K562 (cell line): ENCODE data around the gene CRIM1. TPM values are rescaled to one million over a fixed set of nuclear protein-coding genes. Genes with fewer than 3 reads are reported as not detected.

ENCODE experiments used
- ATAC-seq: fragments of 200-7000 bp; cut with Tn5 transposase; 3 replicates; pipeline ENCODE4 v1.9.1; 2020; ENCODE audit warnings: moderate library complexity
- BruUV-seq: library from RNA; stranded (reverse); fragments of 400-500 nt; replicated peaks from 2 replicates; lab custom pipeline; 2021; lab: Mats Ljungman, UMichigan
- CTCF ChIA-PET: fragments of 300-600 bp; formaldehyde crosslinking; extraction: SDS; loops from one replicate; lab custom pipeline; 2021; ENCODE audit warnings: low intra/inter-chr PET ratio; lab: Yijun Ruan, JAX
- POLR2A ChIA-PET: fragments of 300-600, 350-650 bp; sonication (Branson Sonifier 250); formaldehyde crosslinking; extraction: SDS; loops from one replicate; lab custom pipeline; 2021; ENCODE audit warnings: antibody characterized with exemption, inconsistent platforms; lab: Yijun Ruan, JAX
- DNase-seq, 4 experiments: peaks; one replicate each; pipeline versions ENCODE4 v3.0.0 to v3.0.0-alpha.2; 2011 to 2018; ENCODE audit warnings: low spot score in 3 of 4, mixed read lengths in 3 of 4; ENCODE audit errors: extremely low read depth in 1 of 4
- FAIRE-seq: peaks from 2 replicates; lab custom pipeline; 2011; peaks lifted over from hg19 to GRCh38; lab: Jason Lieb, UNC
- H2AFZ ChIP-seq: 2 replicates; pipeline ENCODE4 v1.6.0; 2011; ENCODE audit warnings: low read depth, low read length, control low read depth, inconsistent platforms
- H3K27ac ChIP-seq: fragments of 200-600 bp; 3 replicates; pipeline ENCODE4 v1.8.0; 2011; ENCODE audit warnings: low read depth, mild to moderate bottlenecking, control low read depth, inconsistent platforms, low read length, moderate library complexity, mixed read lengths; ENCODE audit errors: extremely low read depth
- H3K27me3 ChIP-seq, 2 experiments: fragments of 300-600 bp in 1 of 2; 2 replicates in 1 of 2; 3 replicates in 1 of 2; pipeline versions ENCODE4 v1.6.0 to v1.8.0; 2011; ENCODE audit warnings: inconsistent platforms in 2 of 2, low read length in 2 of 2, mild to moderate bottlenecking in 1 of 2, mixed read lengths in 1 of 2, moderate library complexity in 1 of 2; ENCODE audit not compliant: control insufficient read depth in 2 of 2, insufficient read depth in 2 of 2
- H3K36me3 ChIP-seq: fragments of 300-600 bp; 3 replicates; pipeline ENCODE4 v1.8.0; 2011; ENCODE audit warnings: mild to moderate bottlenecking, low read length, inconsistent platforms; ENCODE audit not compliant: control insufficient read depth, insufficient read depth
- H3K4me1 ChIP-seq, 2 experiments: fragments of 200-600 bp in 1 of 2; replicated peaks in 1 of 2; 2 replicates in 1 of 2; 3 replicates in 1 of 2; pipeline versions ENCODE4 v1.5.1 to v1.8.0; 2011; ENCODE audit warnings: inconsistent platforms in 2 of 2, low read length in 2 of 2, mild to moderate bottlenecking in 1 of 2, mixed read lengths in 1 of 2, moderate library complexity in 1 of 2; ENCODE audit not compliant: control insufficient read depth in 2 of 2, insufficient read depth in 2 of 2
- H3K4me2 ChIP-seq: 2 replicates; pipeline ENCODE4 v1.6.1; 2011; ENCODE audit warnings: low read length, control low read depth, inconsistent platforms, mixed read lengths; ENCODE audit not compliant: insufficient read depth
- H3K4me3 ChIP-seq: fragments of 200-600 bp; sonication (generic), shearing (Covaris generic); 2 replicates; pipeline ENCODE4 v1.5.1; 2016; ENCODE audit warnings: control low read depth, inconsistent platforms
- H3K79me2 ChIP-seq: fragments of 200-600 bp; 3 replicates; pipeline ENCODE4 v1.8.0; 2011; ENCODE audit warnings: low read length, inconsistent platforms; ENCODE audit not compliant: control insufficient read depth, insufficient read depth
- H3K9ac ChIP-seq, 2 experiments: 2 replicates each; pipeline versions ENCODE4 v1.6.0 to v1.6.1; 2011; ENCODE audit warnings: low read depth in 2 of 2, low read length in 2 of 2, control low read depth in 1 of 2, inconsistent platforms in 1 of 2, mild to moderate bottlenecking in 1 of 2, mixed read lengths in 1 of 2; ENCODE audit not compliant: insufficient read depth in 1 of 2
- H3K9me1 ChIP-seq: one replicate; pipeline ENCODE4 v1.6.0; 2011; ENCODE audit warnings: inconsistent platforms, mild to moderate bottlenecking, low read length, moderate library complexity; ENCODE audit not compliant: control insufficient read depth, insufficient read depth
- H3K9me3 ChIP-seq: replicated peaks from 2 replicates; pipeline ENCODE4 v1.5.1; 2011; ENCODE audit warnings: low read depth, low read length, inconsistent platforms; ENCODE audit not compliant: control insufficient read depth, insufficient read depth
- H4K20me1 ChIP-seq: replicated peaks from 2 replicates; pipeline ENCODE4 v1.6.1; 2011; ENCODE audit warnings: low read length, inconsistent platforms, mixed read lengths; ENCODE audit not compliant: control insufficient read depth, insufficient read depth
- CREB1 ChIP-seq, 2 experiments: sonication (generic) in 1 of 2; formaldehyde crosslinking in 1 of 2; IDR thresholded peaks; 2 replicates each; pipeline versions ENCODE4 v1.6.1 to v1.8.0; 2012 to 2022; ENCODE audit warnings: inconsistent platforms in 1 of 2, mild to moderate bottlenecking in 1 of 2, missing genetic modification reagents in 1 of 2, moderate library complexity in 1 of 2
- ELF2 ChIP-seq: fragments of 250-450 bp; sonication (Bioruptor Pico); IDR thresholded peaks from 2 replicates; pipeline ENCODE4 v1.5.0; 2021; ENCODE audit warnings: mild to moderate bottlenecking
- ESRRA ChIP-seq: fragments of 450-650 bp; IDR thresholded peaks from 2 replicates; pipeline ENCODE4 v1.6.1; 2014; ENCODE audit warnings: low read depth, mild to moderate bottlenecking, moderate library complexity, borderline replicate concordance
- FIP1L1 ChIP-seq: fragments of 200-400 bp; formaldehyde crosslinking; IDR thresholded peaks from 2 replicates; pipeline ENCODE4 v1.6.1; 2018; ENCODE audit warnings: mild to moderate bottlenecking, low read depth, low read length; ENCODE audit not compliant: poor library complexity, severe bottlenecking
- SRSF9 ChIP-seq: fragments of 200-400 bp; formaldehyde crosslinking; IDR thresholded peaks from 2 replicates; pipeline ENCODE4 v1.6.1; 2017; ENCODE audit warnings: low read depth, low read length, borderline replicate concordance
- ZNF274 ChIP-seq: IDR thresholded peaks from 2 replicates; pipeline ENCODE4 v1.6.1; 2011; ENCODE audit warnings: low read depth, mild to moderate bottlenecking, low read length, moderate library complexity, borderline replicate concordance
- in situ Hi-C: fragments of 300-500 bp; cut with MboI; formaldehyde crosslinking; loops from 4 replicates; pipeline ENCODE4 v1.15.0; 2018; ENCODE audit warnings: inconsistent platforms, mixed read lengths
- intact Hi-C: fragments of 100-400 bp; cut with micrococcal nuclease; formaldehyde crosslinking; loops from 2 replicates; pipeline ENCODE4 v1.14.2; 2022
- polyA plus RNA-seq, 8 experiments: library from polyadenylated mRNA; depleted of rRNA in 4 of 8; stranded (reverse) in 5 of 8; unstranded in 3 of 8; fragments of >200 nt; fragmentation: Nextera tagmentation in 2 of 8; fragmentation: Illumina TruSeq in 1 of 8; extraction: Ambion mirVana in 2 of 8; extraction: Trizol in 1 of 8; gene quantifications; 2 replicates each; pipeline versions ENCODE4 v1.2.1 to v1.2.3, GENCODE V29; 2011 to 2014; ENCODE audit warnings: inconsistent platforms in 1 of 8, missing spikeins in 1 of 8
- total RNA-seq, 7 experiments: library from RNA; depleted of rRNA in 6 of 7; stranded (reverse); fragments of >200 nt in 6 of 7; fragmentation: Illumina TruSeq in 2 of 7; extraction: Trizol in 2 of 7; gene quantifications; 2 replicates each; pipeline versions ENCODE4 v1.2.1 to v1.2.3, GENCODE V29; 2011 to 2021; ENCODE audit warnings: low replicate concordance in 1 of 7
- TF ChIP-seq, protein P1 (sequence below): fragments of 200-600 bp; sonication (generic); IDR thresholded peaks from one replicate; pipeline ENCODE4 v1.6.1; 2012; ENCODE audit warnings: mild to moderate bottlenecking, low read depth, low read length, inconsistent platforms
- TF ChIP-seq, protein P2 (sequence below): fragments of 250-450 bp; sonication (Bioruptor Pico); IDR thresholded peaks from 2 replicates; pipeline ENCODE4 v1.5.0; 2020; ENCODE audit warnings: mild to moderate bottlenecking, borderline replicate concordance

The CRIM1 gene
- total and polyA plus RNA-seq, 9 of the 15 experiments (the other 6 are each of a cell fraction or from before 2014, with no cell fraction given): 0.01 to 0.36 (median 0.06) TPM; not detected in 1

DNA sequence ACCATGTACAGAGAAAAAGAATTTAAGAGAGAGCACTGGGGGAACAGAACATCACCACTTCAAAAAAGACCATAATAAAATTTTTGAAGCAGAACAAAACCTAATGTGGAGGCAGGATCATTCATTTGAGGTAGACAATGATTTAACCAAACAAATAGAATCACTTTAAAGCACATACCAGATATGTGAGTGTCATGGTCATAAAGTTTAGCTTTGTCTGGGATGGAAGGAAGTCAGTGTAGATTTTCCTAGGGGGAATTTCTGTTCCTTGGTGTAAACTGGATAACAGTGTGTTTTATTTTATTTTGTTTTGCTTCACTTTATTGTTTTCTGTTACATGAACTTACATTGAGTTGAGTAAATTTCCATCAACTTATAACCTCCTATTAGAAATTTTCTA is 120.8 kb downstream of the CRIM1 start:
- peaks cover 3 to 10% of the 10 kb centered on the region in 2 experiments; a peak in 3 of 5 replicates for H3K4me1 ChIP-seq
- in situ Hi-C loops: no loop called here
- no peak overlapping the region for H3K27ac ChIP-seq
- H3K4me2 ChIP-seq: no peak overlapping the region
- ATAC-seq (no peak), FAIRE-seq (peak; percentile 11), DNase-seq (no peak)
- POLR2A ChIA-PET: no interaction called here
- CTCF ChIA-PET: no interaction called here
- H3K9ac ChIP-seq: no peak overlapping the region
- intact Hi-C loops: no loop called here
- H3K27me3 ChIP-seq: no peaks in the 10 kb centered on the region
- BruUV-seq: no TSS peak
- H3K36me3 ChIP-seq: no peaks in the 10 kb centered on the region
- H3K9me3 ChIP-seq: peaks cover 3% of the 10 kb centered on the region; the same call in 1 of the 2 replicates
- no peaks in the 10 kb centered on the region for H3K9me1 ChIP-seq
- no peaks in the 10 kb centered on the region for H3K79me2 ChIP-seq
- no peaks in the 10 kb centered on the region for H4K20me1 ChIP-seq
- no peak overlapping the region for H3K4me3 ChIP-seq
- H2AFZ ChIP-seq: no peak overlapping the region
- TF ChIP-seq, protein P1, sequence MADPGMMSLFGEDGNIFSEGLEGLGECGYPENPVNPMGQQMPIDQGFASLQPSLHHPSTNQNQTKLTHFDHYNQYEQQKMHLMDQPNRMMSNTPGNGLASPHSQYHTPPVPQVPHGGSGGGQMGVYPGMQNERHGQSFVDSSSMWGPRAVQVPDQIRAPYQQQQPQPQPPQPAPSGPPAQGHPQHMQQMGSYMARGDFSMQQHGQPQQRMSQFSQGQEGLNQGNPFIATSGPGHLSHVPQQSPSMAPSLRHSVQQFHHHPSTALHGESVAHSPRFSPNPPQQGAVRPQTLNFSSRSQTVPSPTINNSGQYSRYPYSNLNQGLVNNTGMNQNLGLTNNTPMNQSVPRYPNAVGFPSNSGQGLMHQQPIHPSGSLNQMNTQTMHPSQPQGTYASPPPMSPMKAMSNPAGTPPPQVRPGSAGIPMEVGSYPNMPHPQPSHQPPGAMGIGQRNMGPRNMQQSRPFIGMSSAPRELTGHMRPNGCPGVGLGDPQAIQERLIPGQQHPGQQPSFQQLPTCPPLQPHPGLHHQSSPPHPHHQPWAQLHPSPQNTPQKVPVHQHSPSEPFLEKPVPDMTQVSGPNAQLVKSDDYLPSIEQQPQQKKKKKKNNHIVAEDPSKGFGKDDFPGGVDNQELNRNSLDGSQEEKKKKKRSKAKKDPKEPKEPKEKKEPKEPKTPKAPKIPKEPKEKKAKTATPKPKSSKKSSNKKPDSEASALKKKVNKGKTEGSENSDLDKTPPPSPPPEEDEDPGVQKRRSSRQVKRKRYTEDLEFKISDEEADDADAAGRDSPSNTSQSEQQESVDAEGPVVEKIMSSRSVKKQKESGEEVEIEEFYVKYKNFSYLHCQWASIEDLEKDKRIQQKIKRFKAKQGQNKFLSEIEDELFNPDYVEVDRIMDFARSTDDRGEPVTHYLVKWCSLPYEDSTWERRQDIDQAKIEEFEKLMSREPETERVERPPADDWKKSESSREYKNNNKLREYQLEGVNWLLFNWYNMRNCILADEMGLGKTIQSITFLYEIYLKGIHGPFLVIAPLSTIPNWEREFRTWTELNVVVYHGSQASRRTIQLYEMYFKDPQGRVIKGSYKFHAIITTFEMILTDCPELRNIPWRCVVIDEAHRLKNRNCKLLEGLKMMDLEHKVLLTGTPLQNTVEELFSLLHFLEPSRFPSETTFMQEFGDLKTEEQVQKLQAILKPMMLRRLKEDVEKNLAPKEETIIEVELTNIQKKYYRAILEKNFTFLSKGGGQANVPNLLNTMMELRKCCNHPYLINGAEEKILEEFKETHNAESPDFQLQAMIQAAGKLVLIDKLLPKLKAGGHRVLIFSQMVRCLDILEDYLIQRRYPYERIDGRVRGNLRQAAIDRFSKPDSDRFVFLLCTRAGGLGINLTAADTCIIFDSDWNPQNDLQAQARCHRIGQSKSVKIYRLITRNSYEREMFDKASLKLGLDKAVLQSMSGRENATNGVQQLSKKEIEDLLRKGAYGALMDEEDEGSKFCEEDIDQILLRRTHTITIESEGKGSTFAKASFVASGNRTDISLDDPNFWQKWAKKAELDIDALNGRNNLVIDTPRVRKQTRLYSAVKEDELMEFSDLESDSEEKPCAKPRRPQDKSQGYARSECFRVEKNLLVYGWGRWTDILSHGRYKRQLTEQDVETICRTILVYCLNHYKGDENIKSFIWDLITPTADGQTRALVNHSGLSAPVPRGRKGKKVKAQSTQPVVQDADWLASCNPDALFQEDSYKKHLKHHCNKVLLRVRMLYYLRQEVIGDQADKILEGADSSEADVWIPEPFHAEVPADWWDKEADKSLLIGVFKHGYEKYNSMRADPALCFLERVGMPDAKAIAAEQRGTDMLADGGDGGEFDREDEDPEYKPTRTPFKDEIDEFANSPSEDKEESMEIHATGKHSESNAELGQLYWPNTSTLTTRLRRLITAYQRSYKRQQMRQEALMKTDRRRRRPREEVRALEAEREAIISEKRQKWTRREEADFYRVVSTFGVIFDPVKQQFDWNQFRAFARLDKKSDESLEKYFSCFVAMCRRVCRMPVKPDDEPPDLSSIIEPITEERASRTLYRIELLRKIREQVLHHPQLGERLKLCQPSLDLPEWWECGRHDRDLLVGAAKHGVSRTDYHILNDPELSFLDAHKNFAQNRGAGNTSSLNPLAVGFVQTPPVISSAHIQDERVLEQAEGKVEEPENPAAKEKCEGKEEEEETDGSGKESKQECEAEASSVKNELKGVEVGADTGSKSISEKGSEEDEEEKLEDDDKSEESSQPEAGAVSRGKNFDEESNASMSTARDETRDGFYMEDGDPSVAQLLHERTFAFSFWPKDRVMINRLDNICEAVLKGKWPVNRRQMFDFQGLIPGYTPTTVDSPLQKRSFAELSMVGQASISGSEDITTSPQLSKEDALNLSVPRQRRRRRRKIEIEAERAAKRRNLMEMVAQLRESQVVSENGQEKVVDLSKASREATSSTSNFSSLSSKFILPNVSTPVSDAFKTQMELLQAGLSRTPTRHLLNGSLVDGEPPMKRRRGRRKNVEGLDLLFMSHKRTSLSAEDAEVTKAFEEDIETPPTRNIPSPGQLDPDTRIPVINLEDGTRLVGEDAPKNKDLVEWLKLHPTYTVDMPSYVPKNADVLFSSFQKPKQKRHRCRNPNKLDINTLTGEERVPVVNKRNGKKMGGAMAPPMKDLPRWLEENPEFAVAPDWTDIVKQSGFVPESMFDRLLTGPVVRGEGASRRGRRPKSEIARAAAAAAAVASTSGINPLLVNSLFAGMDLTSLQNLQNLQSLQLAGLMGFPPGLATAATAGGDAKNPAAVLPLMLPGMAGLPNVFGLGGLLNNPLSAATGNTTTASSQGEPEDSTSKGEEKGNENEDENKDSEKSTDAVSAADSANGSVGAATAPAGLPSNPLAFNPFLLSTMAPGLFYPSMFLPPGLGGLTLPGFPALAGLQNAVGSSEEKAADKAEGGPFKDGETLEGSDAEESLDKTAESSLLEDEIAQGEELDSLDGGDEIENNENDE: no peak
- TF ChIP-seq CREB1 (IDR thresholded peaks at IDR 0.05): no peak
- no peak for TF ChIP-seq CREB1 (CRISPR knock-in tag; IDR thresholded peaks at IDR 0.05)
- TF ChIP-seq SRSF9: no peak
- TF ChIP-seq, protein P2, sequence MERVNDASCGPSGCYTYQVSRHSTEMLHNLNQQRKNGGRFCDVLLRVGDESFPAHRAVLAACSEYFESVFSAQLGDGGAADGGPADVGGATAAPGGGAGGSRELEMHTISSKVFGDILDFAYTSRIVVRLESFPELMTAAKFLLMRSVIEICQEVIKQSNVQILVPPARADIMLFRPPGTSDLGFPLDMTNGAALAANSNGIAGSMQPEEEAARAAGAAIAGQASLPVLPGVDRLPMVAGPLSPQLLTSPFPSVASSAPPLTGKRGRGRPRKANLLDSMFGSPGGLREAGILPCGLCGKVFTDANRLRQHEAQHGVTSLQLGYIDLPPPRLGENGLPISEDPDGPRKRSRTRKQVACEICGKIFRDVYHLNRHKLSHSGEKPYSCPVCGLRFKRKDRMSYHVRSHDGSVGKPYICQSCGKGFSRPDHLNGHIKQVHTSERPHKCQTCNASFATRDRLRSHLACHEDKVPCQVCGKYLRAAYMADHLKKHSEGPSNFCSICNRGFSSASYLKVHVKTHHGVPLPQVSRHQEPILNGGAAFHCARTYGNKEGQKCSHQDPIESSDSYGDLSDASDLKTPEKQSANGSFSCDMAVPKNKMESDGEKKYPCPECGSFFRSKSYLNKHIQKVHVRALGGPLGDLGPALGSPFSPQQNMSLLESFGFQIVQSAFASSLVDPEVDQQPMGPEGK: no peak
- TF ChIP-seq ZNF274: no peak
- no peak for TF ChIP-seq FIP1L1
- no peak for TF ChIP-seq ESRRA
- no peak for TF ChIP-seq ELF2 (CRISPR knock-in tag)
